ENCODE measurements around the gene MGAT2.

The MGAT2 gene

DNA sequence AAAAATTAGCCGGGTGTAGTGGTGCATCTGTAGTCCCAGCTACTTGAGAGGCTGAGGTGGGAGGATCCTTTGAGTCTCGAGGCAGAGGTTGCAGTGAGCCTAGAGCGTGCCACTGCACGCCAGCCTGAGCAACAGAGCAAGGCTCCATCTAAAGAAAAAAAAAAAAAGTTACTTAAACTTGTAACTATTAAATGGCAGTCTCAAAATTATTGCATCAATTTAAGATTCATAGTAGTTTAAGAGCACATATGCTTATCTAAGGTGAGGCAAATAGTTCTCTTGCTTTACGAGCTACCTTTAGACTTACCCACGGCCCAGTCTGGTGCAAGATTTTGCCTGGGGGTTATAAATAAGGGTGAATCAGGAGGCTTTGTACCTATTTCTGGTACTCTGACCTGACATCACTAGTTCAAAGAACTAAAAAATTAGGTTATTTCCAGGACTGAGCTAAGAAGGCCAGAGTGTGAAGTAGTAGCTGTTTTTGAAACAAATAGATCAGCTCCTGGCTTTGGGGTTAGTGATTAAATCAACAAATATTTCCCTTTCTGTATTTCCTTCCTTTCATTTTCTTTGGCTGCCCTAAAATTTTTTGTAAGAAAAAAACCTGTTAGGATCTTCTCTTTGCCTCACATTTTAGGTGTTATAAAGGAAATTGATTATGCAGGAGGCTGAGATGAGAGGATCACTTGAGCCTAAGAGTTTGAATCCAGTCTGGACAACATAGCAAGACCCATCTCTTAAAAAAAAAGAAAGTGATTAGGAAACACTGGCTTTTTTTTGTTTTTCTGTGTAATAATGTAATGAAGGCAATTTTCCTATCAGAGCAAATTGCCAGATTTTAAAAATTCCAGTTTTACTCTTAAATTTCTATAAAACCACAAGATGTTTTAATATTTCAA, 3.6 kb downstream of the MGAT2 start:
- H3K27me3 ChIP-seq (ENCODE audit: control insufficient read depth in 3 of 3, insufficient read depth in 3 of 3, low read depth in 1 of 3, low read length in 3 of 3), result no peaks in the 10 kb centered on the region
- H3K14ac ChIP-seq (ENCODE audit: low read length), result no peak overlapping the region
- no peak overlapping the region for H4K91ac ChIP-seq (ENCODE audit: low read depth, low read length, poor library complexity)
- H3K36me3 ChIP-seq (replicated peaks in 1 of 2; ENCODE audit: control insufficient read depth in 2 of 2, insufficient read depth in 2 of 2, low read length in 2 of 2), result peaks cover 3 to 75% of the 10 kb centered on the region in 2 donors
- H2AK5ac ChIP-seq (ENCODE audit: low read depth, low read length), result no peak overlapping the region
- no peak overlapping the region for H3K23ac ChIP-seq (ENCODE audit: low read depth, low read length, poor library complexity)
- no peak overlapping the region for H3K18ac ChIP-seq (ENCODE audit: low read length)
- H2BK5ac ChIP-seq (ENCODE audit: low read length), result no peak overlapping the region
- H3K4me1 ChIP-seq (ENCODE audit: control insufficient read depth in 2 of 2, insufficient read depth in 1 of 2, low read depth in 1 of 2, low read length in 2 of 2), result peaks cover 2 to 13% of the 10 kb centered on the region in 2 donors
- no peak overlapping the region for H2BK12ac ChIP-seq (ENCODE audit: low read length)
- H2BK15ac ChIP-seq (ENCODE audit: low read length), result no peak overlapping the region
- no peak overlapping the region for H3K4ac ChIP-seq (ENCODE audit: low read length)
- no peaks in the 10 kb centered on the region for H3K9me3 ChIP-seq (replicated peaks in 1 of 2; ENCODE audit: control insufficient read depth in 2 of 2, insufficient read depth in 1 of 2, low read depth in 1 of 2, low read length in 2 of 2)
- peaks cover 4% of the 10 kb centered on the region for H3K79me1 ChIP-seq (ENCODE audit: low read depth, low read length)
- no peak overlapping the region for H3K4me2 ChIP-seq (ENCODE audit: insufficient read depth, low read length, poor library complexity, severe bottlenecking)
- no peak for DNase-seq (ENCODE audit: low spot score)
- no CpG with 5 or more reads among the region's 6 CpGs for WGBS, 2 donors (ENCODE audit: extremely low coverage in 2 of 2, insufficient read length in 2 of 2, insufficient replicate concordance in 1 of 2)
- H3K9ac ChIP-seq (ENCODE audit: low read depth, low read length, poor library complexity), result no peak overlapping the region
- no peak overlapping the region for H2BK120ac ChIP-seq (ENCODE audit: low read depth, low read length)
- no peak overlapping the region for H3K27ac ChIP-seq (replicated peaks; ENCODE audit: low read length)
- no peak overlapping the region for H2AFZ ChIP-seq (ENCODE audit: low read length)
- no peak overlapping the region for H4K8ac ChIP-seq (ENCODE audit: low read depth, low read length)
- no peak overlapping the region for H3K4me3 ChIP-seq (ENCODE audit: low read length in 2 of 2)

GRCh38 chr14:49633640-49634546, 13.3 kb downstream of the MGAT2 start:
- Histone ChIP-seq H3K9me3 (replicated peaks in 1 of 2; ENCODE audit: control insufficient read depth in 2 of 2, insufficient read depth in 1 of 2, low read depth in 1 of 2, low read length in 2 of 2) (peaks cover 0 to 8% of the 10 kb centered on the region in 2 donors), H4K8ac (ENCODE audit: low read depth, low read length) (peak overlapping the region; percentile 82), H3K27me3 (ENCODE audit: control insufficient read depth in 3 of 3, insufficient read depth in 3 of 3, low read depth in 1 of 3, low read length in 3 of 3) (no peaks in the 10 kb centered on the region), H3K18ac (ENCODE audit: low read length) (peak overlapping the region; percentile 100), H2AK5ac (ENCODE audit: low read depth, low read length) (peak overlapping the region; percentile 94), H3K4ac (ENCODE audit: low read length) (peak overlapping the region; percentile 98), H3K4me1 (ENCODE audit: control insufficient read depth in 2 of 2, insufficient read depth in 1 of 2, low read depth in 1 of 2, low read length in 2 of 2) (peaks cover 0 to 2% of the 10 kb centered on the region in 2 donors), H3K23ac (ENCODE audit: low read depth, low read length, poor library complexity) (peak overlapping the region; percentile 98), H2BK12ac (ENCODE audit: low read length) (no peak overlapping the region), H2AFZ (ENCODE audit: low read length) (peak overlapping the region; percentile 100), H2BK5ac (ENCODE audit: low read length) (peak overlapping the region; percentile 90), H3K36me3 (replicated peaks in 1 of 2; ENCODE audit: control insufficient read depth in 2 of 2, insufficient read depth in 2 of 2, low read length in 2 of 2) (peaks cover 7 to 58% of the 10 kb centered on the region in 2 donors), H3K27ac (replicated peaks; ENCODE audit: low read length) (peak overlapping the region; percentile 99), H2BK120ac (ENCODE audit: low read depth, low read length) (no peak overlapping the region), H4K91ac (ENCODE audit: low read depth, low read length, poor library complexity) (no peak overlapping the region), H3K9ac (ENCODE audit: low read depth, low read length, poor library complexity) (peak overlapping the region; percentile 99), H3K14ac (ENCODE audit: low read length) (peak overlapping the region; percentile 99), H3K4me2 (ENCODE audit: insufficient read depth, low read length, poor library complexity, severe bottlenecking) (peak overlapping the region; percentile 99), H3K4me3 (ENCODE audit: low read length in 2 of 2) (peak overlapping the region; percentile 64 to 100), H2BK15ac (ENCODE audit: low read length) (peak overlapping the region; percentile 58), H3K79me1 (ENCODE audit: low read depth, low read length) (peaks cover 8% of the 10 kb centered on the region)
- no CpG with 5 or more reads among the region's 101 CpGs for WGBS, 2 donors (ENCODE audit: extremely low coverage in 2 of 2, insufficient read length in 2 of 2, insufficient replicate concordance in 1 of 2)
- peak; percentile 95 for DNase-seq (ENCODE audit: low spot score)

DNA sequence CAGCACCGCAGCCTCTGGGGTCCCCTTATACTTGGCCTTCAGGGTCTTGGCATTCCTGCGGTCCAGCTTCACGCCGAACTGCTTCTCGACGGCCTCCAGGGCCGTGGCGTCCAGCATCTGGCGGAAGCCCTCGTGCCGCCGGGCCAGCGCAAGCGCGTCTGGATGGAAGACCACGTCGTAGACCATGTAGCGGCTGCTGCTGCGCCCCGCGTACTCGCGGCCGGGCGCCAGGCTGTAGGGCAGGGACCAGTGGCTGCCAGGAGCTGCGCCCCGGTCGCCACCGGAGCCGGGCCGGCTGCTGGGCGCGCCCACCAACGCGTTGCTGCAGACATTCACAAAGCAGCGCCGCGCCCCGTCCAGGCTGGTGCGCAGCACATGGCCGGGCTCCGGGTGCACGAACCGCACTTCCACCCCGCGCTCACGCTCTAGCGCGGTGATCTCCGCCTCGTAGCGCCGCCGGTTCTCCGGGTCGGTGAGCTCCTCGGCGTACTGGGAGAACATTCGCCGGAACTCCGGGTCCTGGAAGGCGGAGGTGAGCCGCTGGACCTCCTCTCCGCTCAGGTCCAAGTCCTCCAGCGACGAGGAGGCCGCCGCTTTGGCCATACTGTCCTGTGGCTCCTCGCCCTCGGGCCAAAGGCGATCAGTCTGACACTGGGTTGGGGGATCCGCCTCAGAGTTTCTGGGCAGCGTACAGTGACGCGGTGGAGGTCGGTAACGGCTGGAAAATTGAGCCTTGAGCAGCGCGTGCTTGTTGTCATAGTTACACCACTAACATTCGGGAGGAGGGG, 14.1 kb downstream of the MGAT2 start, which contains the start of gene DNAAF2:
DNAAF2 (minus strand) TSS at position 698 of the 788 bp plus-strand sequence; CDS start at position 603, 95 bp downstream.
- peak within 1 kb of the TSS; percentile 90 for H2BK5ac ChIP-seq (ENCODE audit: low read length)
- peak within 1 kb of the TSS; percentile 100 for H3K18ac ChIP-seq (ENCODE audit: low read length)
- H2BK120ac ChIP-seq (ENCODE audit: low read depth, low read length), result no peak within 1 kb of the TSS
- peak within 1 kb of the TSS; percentile 53 for H3K4ac ChIP-seq (ENCODE audit: low read length)
- peak within 1 kb of the TSS; percentile 99 for H3K4me2 ChIP-seq (ENCODE audit: insufficient read depth, low read length, poor library complexity, severe bottlenecking)
- no peak within 1 kb of the TSS for H2BK12ac ChIP-seq (ENCODE audit: low read length)
- H2AK5ac ChIP-seq (ENCODE audit: low read depth, low read length), result peak within 1 kb of the TSS; percentile 81
- peak; percentile 71 for DNase-seq (ENCODE audit: low spot score)
- no peaks in the 10 kb centered on the region for H3K27me3 ChIP-seq (ENCODE audit: control insufficient read depth in 3 of 3, insufficient read depth in 3 of 3, low read depth in 1 of 3, low read length in 3 of 3)
- peaks cover 8% of the 10 kb centered on the region for H3K79me1 ChIP-seq (ENCODE audit: low read depth, low read length)
- no CpG with 5 or more reads among the region's 80 CpGs for WGBS, 2 donors (ENCODE audit: extremely low coverage in 2 of 2, insufficient read length in 2 of 2, insufficient replicate concordance in 1 of 2)
- peak within 1 kb of the TSS; percentile 99 for H3K9ac ChIP-seq (ENCODE audit: low read depth, low read length, poor library complexity)
- peak within 1 kb of the TSS; percentile 96 for H2BK15ac ChIP-seq (ENCODE audit: low read length)
- H4K91ac ChIP-seq (ENCODE audit: low read depth, low read length, poor library complexity), result no peak within 1 kb of the TSS
- H4K8ac ChIP-seq (ENCODE audit: low read depth, low read length), result peak within 1 kb of the TSS; percentile 82
- peak within 1 kb of the TSS; percentile 98 for H3K23ac ChIP-seq (ENCODE audit: low read depth, low read length, poor library complexity)
- H3K27ac ChIP-seq (replicated peaks; ENCODE audit: low read length), result peak within 1 kb of the TSS; percentile 99
- peak within 1 kb of the TSS; percentile 99 for H3K14ac ChIP-seq (ENCODE audit: low read length)
- peaks cover 0 to 8% of the 10 kb centered on the region in 2 donors for H3K9me3 ChIP-seq (replicated peaks in 1 of 2; ENCODE audit: control insufficient read depth in 2 of 2, insufficient read depth in 1 of 2, low read depth in 1 of 2, low read length in 2 of 2)
- peak within 1 kb of the TSS; percentile 100 for H2AFZ ChIP-seq (ENCODE audit: low read length)
- peaks cover 0 to 2% of the 10 kb centered on the region in 2 donors for H3K4me1 ChIP-seq (ENCODE audit: control insufficient read depth in 2 of 2, insufficient read depth in 1 of 2, low read depth in 1 of 2, low read length in 2 of 2)
- peak within 1 kb of the TSS; percentile 64 to 100 for H3K4me3 ChIP-seq (ENCODE audit: low read length in 2 of 2)
- peaks cover 7 to 59% of the 10 kb centered on the region in 2 donors for H3K36me3 ChIP-seq (replicated peaks in 1 of 2; ENCODE audit: control insufficient read depth in 2 of 2, insufficient read depth in 2 of 2, low read length in 2 of 2)

Data from neuronal stem cell (in vitro differentiated cells).